Hepatocyte (in vitro differentiated cells): ENCODE measurements around the gene ZDHHC5.

ENCODE experiments used
- CTCF ChIP-seq: fragments of 200-600 bp; sonication (generic); IDR thresholded peaks from 2 replicates; pipeline ENCODE4 v1.5.1; 2016; ENCODE audit warnings: antibody characterized with exemption, mild to moderate bottlenecking; ENCODE audit not compliant: poor library complexity
- EZH2 ChIP-seq: fragments of 200-600 bp; sonication (generic); IDR thresholded peaks from 2 replicates; pipeline ENCODE4 v1.6.1; 2016; ENCODE audit warnings: antibody characterized with exemption, mild to moderate bottlenecking, borderline replicate concordance
- EZH2phosphoT487 ChIP-seq: fragments of 200-600 bp; sonication (generic); IDR thresholded peaks from one replicate; pipeline ENCODE4 v1.6.1; 2018; ENCODE audit warnings: antibody characterized with exemption, mild to moderate bottlenecking, low read depth, moderate library complexity; ENCODE audit not compliant: unreplicated experiment, severe bottlenecking

GRCh38 chr11:57703341-57703740 lies 35.4 kb downstream of the ZDHHC5 start:
- TF ChIP-seq CTCF (no peak), EZH2 (no peak), EZH2phosphoT487 (no peak)
